A549 (cell line): ENCODE measurements around the gene CA12. TPM values are rescaled to one million over a fixed set of nuclear protein-coding genes. Genes with fewer than 3 reads are reported as not detected.
A peak's percentile ranks its signal among the peaks of the same experiment; 100 is the strongest.

Experiments used
- ATAC-seq, 2 experiments: fragments of 200-7000 bp in 1 of 2; fragments of >200 bp in 1 of 2; cut with Nextera tagmentation in 1 of 2; cut with Tn5 transposase in 1 of 2; 3 replicates each; pipeline versions ENCODE4 v1.8.0 to v1.9.1; 2018 to 2020; ENCODE audit warnings: mild to moderate bottlenecking in 1 of 2, moderate library complexity in 1 of 2
- CTCF ChIA-PET: fragments of 300-600 bp; sonication (Branson Sonifier 250); formaldehyde crosslinking; extraction: SDS; loops from one replicate; lab custom pipeline; 2021; ENCODE audit warnings: antibody characterized with exemption, inconsistent platforms; lab: Yijun Ruan, JAX
- POLR2A ChIA-PET: fragments of 350-600 bp; formaldehyde crosslinking; extraction: SDS; loops from one replicate; lab custom pipeline; 2021; ENCODE audit warnings: antibody characterized with exemption, inconsistent platforms; lab: Yijun Ruan, JAX
- DNase-seq, 2 experiments: peaks; one replicate each; pipeline versions ENCODE4 v3.0.0 to v3.0.0-alpha.2; 2011 to 2016; ENCODE audit warnings: low read depth in 1 of 2, low spot score in 1 of 2
- FAIRE-seq: peaks from 2 replicates; lab custom pipeline; 2011; peaks lifted over from hg19 to GRCh38; lab: Jason Lieb, UNC
- H3K27ac ChIP-seq, 2 experiments: fragments of >200 bp; sonication (Bioruptor Twin); formaldehyde crosslinking; 3 replicates each; pipeline ENCODE4 v1.5.1; 2016 to 2017
- H3K4me1 ChIP-seq: fragments of >200 bp; sonication (Bioruptor Twin); formaldehyde crosslinking; 3 replicates; pipeline ENCODE4 v1.6.1; 2016
- H3K4me2 ChIP-seq: fragments of >200 bp; sonication (Bioruptor Twin); formaldehyde crosslinking; 3 replicates; pipeline ENCODE4 v1.6.1; 2016
- H3K4me3 ChIP-seq: fragments of >200 bp; sonication (Bioruptor Twin); formaldehyde crosslinking; 3 replicates; pipeline ENCODE4 v1.5.1; 2016
- H3K9me3 ChIP-seq: fragments of >200 bp; sonication (Bioruptor Twin); formaldehyde crosslinking; 3 replicates; pipeline ENCODE4 v1.6.1; 2016
- BCL3 ChIP-seq: fragments of >200 bp; sonication (Bioruptor Twin); formaldehyde crosslinking; IDR thresholded peaks from 3 replicates; pipeline ENCODE4 v1.6.1; 2016
- BHLHE40 ChIP-seq: IDR thresholded peaks from 2 replicates; pipeline ENCODE4 v1.6.1; 2012; ENCODE audit warnings: low read depth, low read length, inconsistent platforms
- CBX2 ChIP-seq: fragments of 200-600 bp; sonication (generic); IDR thresholded peaks from 2 replicates; pipeline ENCODE4 v1.6.1; 2016; ENCODE audit warnings: low read depth, mild to moderate bottlenecking, borderline replicate concordance
- CHD2 ChIP-seq: fragments of 150-350 bp; IDR thresholded peaks from 2 replicates; pipeline ENCODE4 v1.6.1; 2014; ENCODE audit warnings: low read length; ENCODE audit not compliant: partially characterized antibody
- EP300 ChIP-seq, 2 experiments: fragments of >200 bp; sonication (Bioruptor Twin); formaldehyde crosslinking; IDR thresholded peaks; 2 replicates in 1 of 2; 3 replicates in 1 of 2; pipeline ENCODE4 v1.6.1; 2016 to 2017
- FOXS1 ChIP-seq: fragments of 250-450 bp; sonication (Bioruptor Pico); IDR thresholded peaks from 2 replicates; pipeline ENCODE4 v1.5.0; 2020; ENCODE audit warnings: mild to moderate bottlenecking, moderate library complexity
- HDAC2 ChIP-seq: fragments of 200-600 bp; sonication (generic); IDR thresholded peaks from 2 replicates; pipeline ENCODE4 v1.6.1; 2016
- HES2 ChIP-seq: fragments of >200 bp; sonication (Bioruptor Twin); formaldehyde crosslinking; IDR thresholded peaks from 2 replicates; pipeline ENCODE4 v1.6.1; 2016
- HOXA7 ChIP-seq: fragments of 250-450 bp; sonication (Bioruptor Pico); IDR thresholded peaks from 2 replicates; pipeline ENCODE4 v1.5.0; 2020; ENCODE audit warnings: mild to moderate bottlenecking, moderate library complexity
- HOXB13 ChIP-seq: fragments of 250-450 bp; sonication (Bioruptor Pico); IDR thresholded peaks from 2 replicates; pipeline ENCODE4 v1.5.0; 2020; ENCODE audit warnings: low read depth, mild to moderate bottlenecking, moderate library complexity
- MAX ChIP-seq: IDR thresholded peaks from 2 replicates; pipeline ENCODE4 v1.6.1; 2012
- MAZ ChIP-seq: fragments of 150-350 bp; IDR thresholded peaks from 2 replicates; pipeline ENCODE4 v1.6.1; 2014; ENCODE audit warnings: antibody characterized with exemption, low read depth, low read length, borderline replicate concordance
- NPAS2 ChIP-seq: fragments of 250-450 bp; sonication (Bioruptor Pico); IDR thresholded peaks from 2 replicates; pipeline ENCODE4 v1.8.0; 2022; ENCODE audit warnings: mild to moderate bottlenecking, moderate library complexity, borderline replicate concordance
- NR3C1 ChIP-seq: fragments of >200 bp; sonication (Bioruptor Twin); formaldehyde crosslinking; IDR thresholded peaks from 3 replicates; pipeline ENCODE4 v1.6.1; 2017
- PBX3 ChIP-seq: IDR thresholded peaks from 2 replicates; pipeline ENCODE4 v1.6.1; 2012
- PHF8 ChIP-seq: fragments of 200-600 bp; sonication (generic); IDR thresholded peaks from 2 replicates; pipeline ENCODE4 v1.6.1; 2016; ENCODE audit warnings: low read depth, mild to moderate bottlenecking, antibody characterized with exemption, moderate library complexity, borderline replicate concordance
- RCOR1 ChIP-seq: fragments of 150-350 bp; IDR thresholded peaks from 2 replicates; pipeline ENCODE4 v1.6.1; 2014; ENCODE audit warnings: antibody characterized with exemption, low read length, low read depth
- ZFP36 ChIP-seq: fragments of 450-650 bp; IDR thresholded peaks from 2 replicates; pipeline ENCODE4 v1.6.1; 2014; ENCODE audit warnings: borderline replicate concordance; ENCODE audit not compliant: partially characterized antibody
- WGBS: methylation state at CpG from one replicate; pipeline ENCODE4 v1.1.6; 2017; ENCODE audit errors: missing lambda C conversion rate; 5-methylcytosine and 5-hydroxymethylcytosine counted together
- polyA plus RNA-seq, 4 experiments: library from polyadenylated mRNA; depleted of rRNA in 3 of 4; stranded (reverse); fragments of >200 nt; fragmentation: RNase III in 1 of 4; extraction: RNeasy Plus Mini Kit Qiagen cat#74134 plus additional on column Dnase treatment in 1 of 4; gene quantifications; 2 replicates in 3 of 4; 3 replicates in 1 of 4; pipeline ENCODE4 v1.2.3, GENCODE V29; 2011 to 2017

The CA12 gene
- polyA plus RNA-seq, 2 of the 4 experiments (the other 2 are of a cell fraction), result 129 to 323 TPM

- no peak for FAIRE-seq
Measured at GRCh38 chr15:63430766-63431451, 49.3 kb upstream of the CA12 start.

GRCh38 chr15:63426552-63426951 is 44.9 kb upstream of the CA12 start:
- no peak overlapping the region for H3K4me2 ChIP-seq
- CTCF ChIA-PET, result interaction anchor here (1.0 kb wide), 1 partner anchor 10 kb away, joined by 4 read pairs; no protein-coding TSS in a partner anchor
- 0 out of 3 replicates have a peak, but pooled peaks cover 7% of the 10 kb centered on the region for H3K9me3 ChIP-seq
- FAIRE-seq (no peak), DNase-seq (no peak), ATAC-seq (no peak)
- POLR2A ChIA-PET, result no interaction called here
- H3K27ac ChIP-seq, result no peak overlapping the region
- TF ChIP-seq PHF8 (no peak), BHLHE40 (no peak), HDAC2 (no peak)
- WGBS, result 74% methylated on average over 2 of the region's 2 CpGs
- H3K4me1 ChIP-seq, result peaks cover 9% of the 10 kb centered on the region
- H3K4me3 ChIP-seq, result no peak overlapping the region

More at GRCh38 chr15:63430766-63431451, 49.3 kb upstream of the CA12 start:
- Histone ChIP-seq H3K27ac (no peak overlapping the region), H3K4me3 (no peak overlapping the region), H3K4me1 (peaks cover 14% of the 10 kb centered on the region), H3K4me2 (peak overlapping the region; percentile 20; the same call in 1 of the 3 replicates), H3K9me3 (0 out of 3 replicates have a peak, but pooled peaks cover 7% of the 10 kb centered on the region)
- TF ChIP-seq EP300 (IDR thresholded peaks at IDR 0.05) (no peak), BHLHE40 (no peak), HDAC2 (no peak), PHF8 (no peak), BCL3 (no peak), FOXS1 (CRISPR knock-in tag) (no peak), HOXB13 (CRISPR knock-in tag) (no peak), NPAS2 (no peak), HES2 (no peak), ZFP36 (no peak)
- DNase-seq (no peak), ATAC-seq (no peak)
- ChIA-PET POLR2A (no interaction called here), CTCF (interaction anchor here (0.8 to 1.7 kb wide), 3 partner anchors 11 to 30 kb away, joined by 4 to 6 read pairs (median 4); no protein-coding TSS in a partner anchor)
- 39% methylated on average over 6 of the region's 6 CpGs for WGBS

- Histone ChIP-seq H3K4me3 (no peak overlapping the region), H3K4me2 (no peak overlapping the region), H3K4me1 (peaks cover 7% of the 10 kb centered on the region), H3K9me3 (0 out of 3 replicates have a peak, but pooled peaks cover 7% of the 10 kb centered on the region), H3K27ac (no peak overlapping the region)
- WGBS, result 90% methylated on average over 2 of the region's 2 CpGs
- FAIRE-seq (peak; percentile 67), ATAC-seq (no peak), DNase-seq (no peak)
- ChIA-PET CTCF (interaction anchor here (0.9 to 1.2 kb wide), 5 partner anchors 10 to 136 kb away, joined by 3 to 6 read pairs (median 3); no protein-coding TSS in a partner anchor), POLR2A (no interaction called here)
- TF ChIP-seq NR3C1, result no peak
- TF ChIP-seq CBX2, result no peak
- TF ChIP-seq RCOR1, result no peak
- TF ChIP-seq PBX3, result no peak
- TF ChIP-seq CHD2, result no peak
- no peak for TF ChIP-seq PHF8
- no peak for TF ChIP-seq MAX
- TF ChIP-seq MAZ, result no peak
- TF ChIP-seq HOXA7 (CRISPR knock-in tag), result no peak
- no peak for TF ChIP-seq HOXB13 (CRISPR knock-in tag)
- no peak for TF ChIP-seq HDAC2
Measured at GRCh38 chr15:63425426-63425985, 43.9 kb upstream of the CA12 start.
